WTC11 (cell line): ENCODE results near the gene GCC2.

ENCODE experiments used
- ATF3 ChIP-seq: sonication (generic); formaldehyde crosslinking; conservative IDR thresholded peaks from 2 replicates; pipeline ENCODE4 v1.8.1; 2022; ENCODE audit warnings: mild to moderate bottlenecking, missing genetic modification reagents
- CTCF ChIP-seq: fragments of 200-600 bp; IDR thresholded peaks from 2 replicates; pipeline ENCODE4 v1.8.0; 2022; ENCODE audit warnings: antibody characterized with exemption
- SOX15 ChIP-seq: fragments of 250-450 bp; sonication (Bioruptor Pico); IDR thresholded peaks from 2 replicates; pipeline ENCODE4 v1.9.0; 2021; ENCODE audit warnings: mild to moderate bottlenecking
- ZNF512 ChIP-seq: sonication (generic); formaldehyde crosslinking; IDR thresholded peaks from 2 replicates; pipeline ENCODE4 v1.8.1; 2022; ENCODE audit warnings: missing genetic modification reagents, borderline replicate concordance

GRCh38 chr2:108454440-108454839 lies 5.4 kb downstream of the GCC2 start:
- no peak for TF ChIP-seq CTCF
- TF ChIP-seq SOX15 (CRISPR knock-in tag) = no peak
- TF ChIP-seq ATF3 = no peak
- TF ChIP-seq ZNF512 (CRISPR knock-in tag) = no peak
